K562 (cell line): ENCODE data around the gene ATP9B. TPM values are rescaled to one million over a fixed set of nuclear protein-coding genes. Genes with fewer than 3 reads are reported as not detected.
A peak's percentile ranks its signal among the peaks of the same experiment; 100 is the strongest.

ENCODE experiments used
- ATAC-seq: fragments of 200-7000 bp; cut with Tn5 transposase; 3 replicates; pipeline ENCODE4 v1.9.1; 2020; ENCODE audit warnings: moderate library complexity
- BruUV-seq: library from RNA; stranded (reverse); fragments of 400-500 nt; replicated peaks from 2 replicates; lab custom pipeline; 2021; lab: Mats Ljungman, UMichigan
- CTCF ChIA-PET: fragments of 300-600 bp; formaldehyde crosslinking; extraction: SDS; loops from one replicate; lab custom pipeline; 2021; ENCODE audit warnings: low intra/inter-chr PET ratio; lab: Yijun Ruan, JAX
- POLR2A ChIA-PET: fragments of 300-600, 350-650 bp; sonication (Branson Sonifier 250); formaldehyde crosslinking; extraction: SDS; loops from one replicate; lab custom pipeline; 2021; ENCODE audit warnings: antibody characterized with exemption, inconsistent platforms; lab: Yijun Ruan, JAX
- DNase-seq, 4 experiments: peaks; one replicate each; pipeline versions ENCODE4 v3.0.0 to v3.0.0-alpha.2; 2011 to 2018; ENCODE audit warnings: low spot score in 3 of 4, mixed read lengths in 3 of 4; ENCODE audit errors: extremely low read depth in 1 of 4
- FAIRE-seq: peaks from 2 replicates; lab custom pipeline; 2011; peaks lifted over from hg19 to GRCh38; lab: Jason Lieb, UNC
- H2AFZ ChIP-seq: 2 replicates; pipeline ENCODE4 v1.6.0; 2011; ENCODE audit warnings: low read depth, low read length, control low read depth, inconsistent platforms
- H3K27ac ChIP-seq: fragments of 200-600 bp; 3 replicates; pipeline ENCODE4 v1.8.0; 2011; ENCODE audit warnings: low read depth, mild to moderate bottlenecking, control low read depth, inconsistent platforms, low read length, moderate library complexity, mixed read lengths; ENCODE audit errors: extremely low read depth
- H3K27me3 ChIP-seq, 2 experiments: fragments of 300-600 bp in 1 of 2; 2 replicates in 1 of 2; 3 replicates in 1 of 2; pipeline versions ENCODE4 v1.6.0 to v1.8.0; 2011; ENCODE audit warnings: inconsistent platforms in 2 of 2, low read length in 2 of 2, mild to moderate bottlenecking in 1 of 2, mixed read lengths in 1 of 2, moderate library complexity in 1 of 2; ENCODE audit not compliant: control insufficient read depth in 2 of 2, insufficient read depth in 2 of 2
- H3K36me3 ChIP-seq: fragments of 300-600 bp; 3 replicates; pipeline ENCODE4 v1.8.0; 2011; ENCODE audit warnings: mild to moderate bottlenecking, low read length, inconsistent platforms; ENCODE audit not compliant: control insufficient read depth, insufficient read depth
- H3K4me1 ChIP-seq, 2 experiments: fragments of 200-600 bp in 1 of 2; replicated peaks in 1 of 2; 2 replicates in 1 of 2; 3 replicates in 1 of 2; pipeline versions ENCODE4 v1.5.1 to v1.8.0; 2011; ENCODE audit warnings: inconsistent platforms in 2 of 2, low read length in 2 of 2, mild to moderate bottlenecking in 1 of 2, mixed read lengths in 1 of 2, moderate library complexity in 1 of 2; ENCODE audit not compliant: control insufficient read depth in 2 of 2, insufficient read depth in 2 of 2
- H3K4me2 ChIP-seq: 2 replicates; pipeline ENCODE4 v1.6.1; 2011; ENCODE audit warnings: low read length, control low read depth, inconsistent platforms, mixed read lengths; ENCODE audit not compliant: insufficient read depth
- H3K4me3 ChIP-seq: fragments of 200-600 bp; sonication (generic), shearing (Covaris generic); 2 replicates; pipeline ENCODE4 v1.5.1; 2016; ENCODE audit warnings: control low read depth, inconsistent platforms
- H3K79me2 ChIP-seq: fragments of 200-600 bp; 3 replicates; pipeline ENCODE4 v1.8.0; 2011; ENCODE audit warnings: low read length, inconsistent platforms; ENCODE audit not compliant: control insufficient read depth, insufficient read depth
- H3K9ac ChIP-seq, 2 experiments: 2 replicates each; pipeline versions ENCODE4 v1.6.0 to v1.6.1; 2011; ENCODE audit warnings: low read depth in 2 of 2, low read length in 2 of 2, control low read depth in 1 of 2, inconsistent platforms in 1 of 2, mild to moderate bottlenecking in 1 of 2, mixed read lengths in 1 of 2; ENCODE audit not compliant: insufficient read depth in 1 of 2
- H3K9me1 ChIP-seq: one replicate; pipeline ENCODE4 v1.6.0; 2011; ENCODE audit warnings: inconsistent platforms, mild to moderate bottlenecking, low read length, moderate library complexity; ENCODE audit not compliant: control insufficient read depth, insufficient read depth
- H3K9me3 ChIP-seq: replicated peaks from 2 replicates; pipeline ENCODE4 v1.5.1; 2011; ENCODE audit warnings: low read depth, low read length, inconsistent platforms; ENCODE audit not compliant: control insufficient read depth, insufficient read depth
- H4K20me1 ChIP-seq: replicated peaks from 2 replicates; pipeline ENCODE4 v1.6.1; 2011; ENCODE audit warnings: low read length, inconsistent platforms, mixed read lengths; ENCODE audit not compliant: control insufficient read depth, insufficient read depth
- ATF3 ChIP-seq, 2 experiments: fragments of 450-650 bp in 1 of 2; sonication (generic) in 1 of 2; formaldehyde crosslinking in 1 of 2; IDR thresholded peaks in 1 of 2; conservative IDR thresholded peaks in 1 of 2; 2 replicates each; pipeline versions ENCODE4 v1.6.1 to v1.8.1; 2016 to 2023; ENCODE audit warnings: mild to moderate bottlenecking in 2 of 2, moderate library complexity in 2 of 2, inconsistent platforms in 1 of 2, missing genetic modification reagents in 1 of 2
- C11orf30 ChIP-seq: fragments of 450-650 bp; IDR thresholded peaks from 2 replicates; pipeline ENCODE4 v1.6.1; 2016; ENCODE audit warnings: low read depth, mild to moderate bottlenecking
- DPF2 ChIP-seq: fragments of 450-650 bp; IDR thresholded peaks from 2 replicates; pipeline ENCODE4 v1.6.1; 2016
- FOSL1 ChIP-seq: fragments of 200-800 bp; sonication (Bioruptor generic); conservative IDR thresholded peaks from 2 replicates; pipeline ENCODE4 v1.6.1; 2016; ENCODE audit warnings: missing genetic modification characterization, missing compliant biosample characterization
- HMGXB4 ChIP-seq: sonication (generic); formaldehyde crosslinking; IDR thresholded peaks from 2 replicates; pipeline ENCODE4 v1.8.1; 2023; ENCODE audit warnings: mild to moderate bottlenecking, missing genetic modification reagents
- JUND ChIP-seq, 2 experiments: IDR thresholded peaks; 2 replicates in 1 of 2; 3 replicates in 1 of 2; pipeline ENCODE4 v1.6.1; 2011; ENCODE audit warnings: borderline replicate concordance in 2 of 2, low read depth in 2 of 2, low read length in 2 of 2, improper control_type of control experiment in 1 of 2, missing biosample characterization in 1 of 2, missing genetic modification characterization in 1 of 2, missing genetic modification reagents in 1 of 2
- MAFF ChIP-seq: IDR thresholded peaks from 2 replicates; pipeline ENCODE4 v1.6.1; 2012; ENCODE audit warnings: low read length, improper control_type of control experiment
- MAFG ChIP-seq: fragments of 450-650 bp; conservative IDR thresholded peaks from 2 replicates; pipeline ENCODE4 v1.6.1; 2016; ENCODE audit warnings: missing genetic modification characterization, missing compliant biosample characterization
- MAFK ChIP-seq: IDR thresholded peaks from 2 replicates; pipeline ENCODE4 v1.6.1; 2011; ENCODE audit warnings: low read length, improper control_type of control experiment
- MNT ChIP-seq, 2 experiments: fragments of 450-650 bp; conservative IDR thresholded peaks; 2 replicates each; pipeline ENCODE4 v1.6.1; 2017; ENCODE audit warnings: mild to moderate bottlenecking in 2 of 2, moderate library complexity in 2 of 2
- NFE2 ChIP-seq: IDR thresholded peaks from 2 replicates; pipeline ENCODE4 v1.6.1; 2014; ENCODE audit warnings: antibody characterized with exemption, low read depth
- SMAD4 ChIP-seq: fragments of 250-450 bp; sonication (Bioruptor Pico); conservative IDR thresholded peaks from 2 replicates; pipeline ENCODE4 v1.8.0; 2021; ENCODE audit warnings: inconsistent platforms, mild to moderate bottlenecking, moderate library complexity
- SMARCA4 ChIP-seq: fragments of 450-650 bp; IDR thresholded peaks from 2 replicates; pipeline ENCODE4 v1.6.1; 2016
- ZNF316 ChIP-seq: fragments of 450-650 bp; IDR thresholded peaks from 2 replicates; pipeline ENCODE4 v1.6.1; 2016
- ZNF551 ChIP-seq: fragments of 250-450 bp; sonication (Bioruptor Pico); IDR thresholded peaks from 2 replicates; pipeline ENCODE4 v1.5.0; 2021; ENCODE audit warnings: mild to moderate bottlenecking, moderate library complexity
- ZZZ3 ChIP-seq: fragments of 450-650 bp; IDR thresholded peaks from 2 replicates; pipeline ENCODE4 v1.6.1; 2016; ENCODE audit warnings: antibody characterized with exemption, mild to moderate bottlenecking, moderate library complexity
- WGBS: fragments of 100-300 bp; shearing (Covaris generic); methylation state at CpG from one replicate; pipeline ENCODE4 v1.1.6; 2016; ENCODE audit warnings: low coverage, mixed read lengths; ENCODE audit not compliant: insufficient coverage; ENCODE audit errors: missing lambda C conversion rate; 5-methylcytosine and 5-hydroxymethylcytosine counted together
- in situ Hi-C: fragments of 300-500 bp; cut with MboI; formaldehyde crosslinking; loops from 4 replicates; pipeline ENCODE4 v1.15.0; 2018; ENCODE audit warnings: inconsistent platforms, mixed read lengths
- intact Hi-C: fragments of 100-400 bp; cut with micrococcal nuclease; formaldehyde crosslinking; loops from 2 replicates; pipeline ENCODE4 v1.14.2; 2022
- polyA plus RNA-seq, 8 experiments: library from polyadenylated mRNA; depleted of rRNA in 4 of 8; stranded (reverse) in 5 of 8; unstranded in 3 of 8; fragments of >200 nt; fragmentation: Nextera tagmentation in 2 of 8; fragmentation: Illumina TruSeq in 1 of 8; extraction: Ambion mirVana in 2 of 8; extraction: Trizol in 1 of 8; gene quantifications; 2 replicates each; pipeline versions ENCODE4 v1.2.1 to v1.2.3, GENCODE V29; 2011 to 2014; ENCODE audit warnings: inconsistent platforms in 1 of 8, missing spikeins in 1 of 8
- total RNA-seq, 7 experiments: library from RNA; depleted of rRNA in 6 of 7; stranded (reverse); fragments of >200 nt in 6 of 7; fragmentation: Illumina TruSeq in 2 of 7; extraction: Trizol in 2 of 7; gene quantifications; 2 replicates each; pipeline versions ENCODE4 v1.2.1 to v1.2.3, GENCODE V29; 2011 to 2021; ENCODE audit warnings: low replicate concordance in 1 of 7

Gene ATP9B
- total and polyA plus RNA-seq, 9 of the 15 experiments (the other 6 are each of a cell fraction or from before 2014, with no cell fraction given): 0.66 to 13.2 (median 7.9) TPM

DNA sequence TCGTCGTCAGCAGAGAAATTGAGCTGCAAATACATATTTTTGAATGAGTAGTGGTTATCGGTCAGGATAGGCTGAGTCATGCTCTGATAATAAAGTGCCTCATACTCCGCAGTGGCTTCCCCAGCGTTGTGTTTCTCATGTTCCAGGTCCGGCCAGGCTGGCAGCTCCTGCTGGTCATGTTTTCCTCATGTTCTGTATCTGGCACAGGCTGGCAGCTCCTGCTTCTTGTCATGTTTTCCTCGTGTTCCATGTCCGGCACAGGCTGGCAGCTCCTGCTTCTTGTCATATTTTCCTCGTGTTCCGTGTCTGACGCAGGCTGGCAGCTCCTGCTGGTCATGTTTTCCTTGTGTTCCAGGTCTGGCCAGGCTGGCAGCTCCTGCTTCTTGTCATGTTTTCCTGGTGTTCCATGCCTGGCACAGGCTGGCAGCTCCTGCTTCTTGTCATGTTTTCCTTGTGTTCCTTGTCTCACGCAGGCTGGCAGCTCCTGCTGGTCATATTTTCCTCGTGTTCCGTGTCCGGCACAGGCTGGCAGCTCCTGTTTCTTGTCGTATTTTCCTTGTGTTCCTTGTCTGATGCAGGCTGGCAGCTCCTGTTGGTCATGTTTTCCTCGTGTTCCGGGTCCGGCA lies 148.9 kb downstream of the ATP9B start:
- peak overlapping the region in 1 of 2 experiments; percentile 82; a peak in 2 of 4 replicates for H3K9ac ChIP-seq
- no peaks in the 10 kb centered on the region for H3K9me3 ChIP-seq
- WGBS: 40% methylated on average over 14 of the region's 19 CpGs
- BruUV-seq: no TSS peak
- intact Hi-C loops (no loop called here), in situ Hi-C loops (no loop called here)
- FAIRE-seq (peak; percentile 81), ATAC-seq (peak; percentile 73), DNase-seq (peak in 3 of 4 experiments; percentile 8 to 30 (median 12))
- H3K79me2 ChIP-seq: no peaks in the 10 kb centered on the region
- H3K4me3 ChIP-seq: no peak overlapping the region
- H3K36me3 ChIP-seq: no peaks in the 10 kb centered on the region
- POLR2A ChIA-PET: interaction anchor here (0.6 to 1.2 kb wide), 2 partner anchors 9 to 14 kb away, joined by 3 to 4 read pairs; no protein-coding TSS in a partner anchor
- H3K27me3 ChIP-seq: no peaks in the 10 kb centered on the region
- H3K27ac ChIP-seq: no peak overlapping the region; the same call in 2 of the 3 replicates
- H2AFZ ChIP-seq: peak overlapping the region; percentile 55; the same call in 1 of the 2 replicates
- CTCF ChIA-PET: no interaction called here
- peak overlapping the region; percentile 50; the same call in 1 of the 2 replicates for H3K4me2 ChIP-seq
- TF ChIP-seq C11orf30 (peak; percentile 56; the same call in 1 of the 2 replicates), HMGXB4 (CRISPR knock-in tag) (no peak), MAFF (peak; percentile 45; the same call in 1 of the 2 replicates), JUND (IDR thresholded peaks at IDR 0.05; ENCODE audit: borderline replicate concordance, low read depth, low read length) (peak; percentile 66; the same call in 1 of the 2 replicates), JUND (tag; IDR thresholded peaks at IDR 0.05; ENCODE audit: borderline replicate concordance, low read depth, low read length) (peak; percentile 62; the same call in 2 of the 3 replicates), MAFK (peak; percentile 44; the same call in 1 of the 2 replicates), ATF3 (IDR thresholded peaks at IDR 0.05) (peak; percentile 22; the same call in 1 of the 2 replicates), ATF3 (CRISPR knock-in tag; conservative IDR thresholded peaks at IDR 0.05) (no peak), ZZZ3 (no peak), NFE2 (peak; percentile 81), FOSL1 (tag) (peak; percentile 72), ZNF316 (peak; percentile 67; the same call in 1 of the 2 replicates), DPF2 (0 out of 2 replicates have a peak, but pooled peaks have one; percentile 19), MNT (conservative IDR thresholded peaks at IDR 0.05) (no peak), MAFG (tag) (peak; percentile 74), SMAD4 (CRISPR knock-in tag) (no peak), ZNF551 (CRISPR knock-in tag) (no peak), SMARCA4 (0 out of 2 replicates have a peak, but pooled peaks have one; percentile 38)
- no peaks in the 10 kb centered on the region for H3K9me1 ChIP-seq
- H4K20me1 ChIP-seq: no peaks in the 10 kb centered on the region
- H3K4me1 ChIP-seq: peaks cover 8 to 11% of the 10 kb centered on the region in 2 experiments; a peak in 3 of 5 replicates
